Testis (tissue), 3 donors: ENCODE data around the gene CD4. TPM values are rescaled to one million over a fixed set of nuclear protein-coding genes. Genes with fewer than 3 reads are reported as not detected.
"Not testable (repeated sequence)": the region's sequence is repeated elsewhere in the genome, so short reads cannot be mapped to it uniquely, and the experiment has no call there.

Experiments
- DNase-seq: peaks from one replicate; pipeline ENCODE4 v3.0.0-alpha.2; 2019
- H3K27ac ChIP-seq, 2 donors: fragments of 200-600 bp; sonication (generic); one replicate each; pipeline ENCODE4 v1.5.1; 2019
- H3K27me3 ChIP-seq: fragments of 200-600 bp; sonication (generic); one replicate; pipeline ENCODE4 v1.5.1; 2019
- H3K36me3 ChIP-seq: fragments of 200-600 bp; sonication (generic); one replicate; pipeline ENCODE4 v1.5.1; 2017; ENCODE audit warnings: low read depth; ENCODE audit errors: missing control alignments
- H3K4me1 ChIP-seq: fragments of 200-600 bp; sonication (generic); one replicate; pipeline ENCODE4 v1.5.1; 2019
- H3K4me3 ChIP-seq, 2 donors: fragments of 200-600 bp; sonication (generic); one replicate each; pipeline ENCODE4 v1.5.1; 2017 to 2019
- H3K9me3 ChIP-seq: fragments of 200-600 bp; sonication (generic); one replicate; pipeline ENCODE4 v1.5.1; 2017
- CTCF ChIP-seq, 3 experiments: fragments of 450-650 bp in 2 of 3; fragments of 200-600 bp in 1 of 3; sonication (generic) in 1 of 3; IDR thresholded peaks; one replicate each; pipeline ENCODE4 v1.5.1; 2016 to 2019; ENCODE audit warnings: antibody characterized with exemption in 3 of 3, mild to moderate bottlenecking in 2 of 3, moderate library complexity in 1 of 3
- POLR2A ChIP-seq: fragments of 450-650 bp; IDR thresholded peaks from one replicate; pipeline ENCODE4 v1.6.1; 2017; ENCODE audit warnings: antibody characterized with exemption, mild to moderate bottlenecking, moderate library complexity
- WGBS, 2 donors: methylation state at CpG; one replicate each; pipeline ENCODE4 v1.1.5; 2018; 5-methylcytosine and 5-hydroxymethylcytosine counted together
- intact Hi-C: fragments of 100-400 bp; cut with DNase I; formaldehyde crosslinking; loops from one replicate; pipeline ENCODE4 v1.15.1; 2023; ENCODE audit warnings: low total_unique reads
- polyA plus RNA-seq: library from polyadenylated mRNA; stranded (reverse); fragments of 350-450 nt; fragmentation: Illumina TruSeq; extraction: RNeasy Lipid Tissue Mini Kit (QIAGEN cat#74804); gene quantifications from one replicate; pipeline ENCODE4 v1.2.3, GENCODE V29; 2014; ENCODE audit warnings: low read depth, low replicate concordance; ENCODE audit not compliant: insufficient read depth
- total RNA-seq, 2 donors: library from RNA; depleted of rRNA; stranded (reverse); fragments of >200 nt; gene quantifications; one replicate each; pipeline ENCODE4 v1.2.3, GENCODE V29; 2016

Gene CD4
- total and polyA plus RNA-seq, 3 donors from 2014 or later: 2.0 to 22.2 (median 4.5) TPM

GRCh38 chr12:6861391-6861790 lies 72.1 kb downstream of the CD4 start:
- Histone ChIP-seq H3K36me3 (no peaks in the 10 kb centered on the region), H3K4me3 (no peak overlapping the region)

DNA sequence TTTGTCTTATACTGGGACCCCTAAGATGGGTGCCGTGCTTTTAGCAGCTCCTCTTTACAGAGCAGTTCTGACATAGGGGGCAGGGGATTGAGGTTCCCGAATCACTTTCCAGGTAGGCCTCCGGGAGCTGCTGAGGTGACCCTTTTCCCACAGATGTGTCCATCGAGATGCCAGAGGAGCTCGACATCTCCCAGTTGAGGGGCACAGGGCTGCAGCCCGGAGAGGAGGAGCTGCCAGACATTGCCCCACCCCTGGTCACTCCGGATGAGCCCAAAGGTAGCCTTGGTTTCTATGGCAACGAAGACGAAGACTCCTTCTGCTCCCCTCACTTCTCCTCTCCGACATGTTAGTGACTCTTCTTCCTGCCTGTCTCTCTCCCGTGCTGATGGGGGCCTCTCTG lies 73.7 kb downstream of the CD4 start:
- DNase-seq: no peak
- TF ChIP-seq CTCF (IDR thresholded peaks at IDR 0.05): no peak
- no peak for TF ChIP-seq POLR2A
- H3K4me3 ChIP-seq: no peak overlapping the region
- H3K27ac ChIP-seq: no peak overlapping the region
- H3K9me3 ChIP-seq: no peaks in the 10 kb centered on the region
- no peaks in the 10 kb centered on the region for H3K36me3 ChIP-seq
- 89% methylated on average over 11 of the region's 11 CpGs for WGBS, 2 donors
- H3K27me3 ChIP-seq: no peaks in the 10 kb centered on the region
- peaks cover 6% of the 10 kb centered on the region for H3K4me1 ChIP-seq
- intact Hi-C loops: no loop called here

More at GRCh38 chr12:6861391-6861790, 72.1 kb downstream of the CD4 start:
- 93 to 95% methylated on average over 7 to 9 of the region's 9 CpGs for WGBS, 2 donors
- Histone ChIP-seq H3K27me3 (no peaks in the 10 kb centered on the region), H3K9me3 (no peaks in the 10 kb centered on the region), H3K27ac (no peak overlapping the region), H3K4me1 (no peaks in the 10 kb centered on the region)
- no peak for DNase-seq
- intact Hi-C loops: no loop called here
- TF ChIP-seq POLR2A: no peak
- TF ChIP-seq CTCF (IDR thresholded peaks at IDR 0.05): no peak

- no peak for DNase-seq
- Histone ChIP-seq H3K36me3 (no peaks in the 10 kb centered on the region), H3K27me3 (no peaks in the 10 kb centered on the region), H3K9me3 (no peaks in the 10 kb centered on the region), H3K4me3 (no peak overlapping the region), H3K27ac (no peak overlapping the region), H3K4me1 (peaks cover 11% of the 10 kb centered on the region)
- intact Hi-C loops: no loop called here
- WGBS, 2 donors: 94 to 97% methylated on average over 10 to 16 of the region's 16 CpGs
- TF ChIP-seq CTCF (IDR thresholded peaks at IDR 0.05) (no peak), POLR2A (no peak)
These were observed 74.4 kb downstream of the CD4 start for GRCh38 chr12:6863586-6864321.

DNA sequence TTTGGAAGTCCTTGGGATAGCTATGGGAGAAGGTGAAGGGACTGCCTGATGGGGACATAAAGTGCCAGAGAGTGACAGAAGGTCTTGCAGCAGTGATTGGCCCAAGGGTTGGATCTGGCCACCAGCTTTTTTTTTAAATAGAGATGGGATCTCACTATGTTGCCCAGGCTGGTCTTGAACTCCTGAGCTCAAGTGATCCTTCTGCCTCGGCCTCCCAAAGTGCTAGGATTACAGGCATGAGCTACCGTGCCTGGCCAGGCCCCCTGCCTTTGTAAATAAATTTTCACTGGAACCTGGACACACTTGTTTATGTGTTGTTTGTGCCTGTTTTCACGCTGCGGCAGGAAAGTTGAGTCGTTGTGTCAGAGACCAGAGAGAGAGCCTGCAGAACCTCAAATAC lies 76.0 kb downstream of the CD4 start:
- H3K4me1 ChIP-seq: peaks cover 22% of the 10 kb centered on the region
- intact Hi-C loops, H3K27ac ChIP-seq, H3K36me3 ChIP-seq, H3K9me3 ChIP-seq, H3K4me3 ChIP-seq, H3K27me3 ChIP-seq, DNase-seq: not testable (repeated sequence)
- 91 to 96% methylated on average over 5 of the region's 5 CpGs for WGBS, 2 donors

GRCh38 chr12:6866163-6866919 lies 77.0 kb downstream of the CD4 start:
- Histone ChIP-seq H3K27ac (peak overlapping the region; percentile 90 to 95), H3K4me3 (peak overlapping the region in 1 of 2 donors; percentile 90), H3K4me1 (peaks cover 23% of the 10 kb centered on the region), H3K27me3 (no peaks in the 10 kb centered on the region), H3K36me3 (no peaks in the 10 kb centered on the region), H3K9me3 (no peaks in the 10 kb centered on the region)
- DNase-seq: no peak
- WGBS, 2 donors: 47 to 62% methylated on average over 16 to 19 of the region's 19 CpGs
- no peak for TF ChIP-seq POLR2A
- no peak for TF ChIP-seq CTCF (IDR thresholded peaks at IDR 0.05)
- intact Hi-C loops: no loop called here
